ENCODE data around the gene LRRC32. TPM values are rescaled to one million over a fixed set of nuclear protein-coding genes. Genes with fewer than 3 reads are reported as not detected.

LRRC32 gene
- total RNA-seq, 1 experiment from 2014 or later, result 0.15 TPM

- Histone ChIP-seq H3K27ac (ENCODE audit: low read length) (no peak overlapping the region), H3K4me3 (ENCODE audit: low read depth in 2 of 2, low read length in 2 of 2) (no peak overlapping the region), H3K27me3 (ENCODE audit: control insufficient read depth, insufficient read depth, low read length) (no peaks in the 10 kb centered on the region), H3K36me3 (ENCODE audit: control insufficient read depth, insufficient read depth, low read length) (no peaks in the 10 kb centered on the region), H3K4me1 (ENCODE audit: control insufficient read depth, insufficient read depth, low read length) (peaks cover 4% of the 10 kb centered on the region; the same call in 1 of the 2 replicates), H3K9me3 (ENCODE audit: control insufficient read depth, insufficient read depth, low read depth, low read length) (no peaks in the 10 kb centered on the region)
- intact Hi-C loops (cut with micrococcal nuclease; ENCODE audit: unreplicated experiment) (no loop called here), in situ Hi-C loops (cut with HindIII; ENCODE audit: low pct_unique_long_range_greater_than_20kb, low sequenced_read_pairs) (no loop called here)
- POLR2A ChIA-PET, result no interaction called here
- no peak for ATAC-seq
- DNase-seq (ENCODE audit: low read depth, low spot score), result no peak
- BruUV-seq (replicated peaks), result no TSS peak
- CTCF ChIA-PET, result no interaction called here
- TF ChIP-seq, protein P1, sequence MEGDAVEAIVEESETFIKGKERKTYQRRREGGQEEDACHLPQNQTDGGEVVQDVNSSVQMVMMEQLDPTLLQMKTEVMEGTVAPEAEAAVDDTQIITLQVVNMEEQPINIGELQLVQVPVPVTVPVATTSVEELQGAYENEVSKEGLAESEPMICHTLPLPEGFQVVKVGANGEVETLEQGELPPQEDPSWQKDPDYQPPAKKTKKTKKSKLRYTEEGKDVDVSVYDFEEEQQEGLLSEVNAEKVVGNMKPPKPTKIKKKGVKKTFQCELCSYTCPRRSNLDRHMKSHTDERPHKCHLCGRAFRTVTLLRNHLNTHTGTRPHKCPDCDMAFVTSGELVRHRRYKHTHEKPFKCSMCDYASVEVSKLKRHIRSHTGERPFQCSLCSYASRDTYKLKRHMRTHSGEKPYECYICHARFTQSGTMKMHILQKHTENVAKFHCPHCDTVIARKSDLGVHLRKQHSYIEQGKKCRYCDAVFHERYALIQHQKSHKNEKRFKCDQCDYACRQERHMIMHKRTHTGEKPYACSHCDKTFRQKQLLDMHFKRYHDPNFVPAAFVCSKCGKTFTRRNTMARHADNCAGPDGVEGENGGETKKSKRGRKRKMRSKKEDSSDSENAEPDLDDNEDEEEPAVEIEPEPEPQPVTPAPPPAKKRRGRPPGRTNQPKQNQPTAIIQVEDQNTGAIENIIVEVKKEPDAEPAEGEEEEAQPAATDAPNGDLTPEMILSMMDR (IDR thresholded peaks at IDR 0.05), result no peak
- no peak for TF ChIP-seq REST (IDR thresholded peaks at IDR 0.05; ENCODE audit: insufficient read depth in 1 of 2, low read depth in 2 of 2, low read length in 1 of 2)
- no peak for TF ChIP-seq SIN3A (IDR thresholded peaks at IDR 0.05; ENCODE audit: borderline replicate concordance, insufficient read depth, low read depth, low read length)
- no peak for TF ChIP-seq TCF7L2 (IDR thresholded peaks at IDR 0.05; ENCODE audit: low read depth, low read length)
- no peak for TF ChIP-seq POLR2AphosphoS5 (IDR thresholded peaks at IDR 0.05; ENCODE audit: low read depth, low read length)
These were observed 56.6 kb downstream of the LRRC32 start for GRCh38 chr11:76613901-76614300.

GRCh38 chr11:76612226-76612625 lies 58.3 kb downstream of the LRRC32 start:
- TF ChIP-seq POLR2AphosphoS5 (IDR thresholded peaks at IDR 0.05; ENCODE audit: low read depth, low read length) (no peak), SIN3A (IDR thresholded peaks at IDR 0.05; ENCODE audit: borderline replicate concordance, insufficient read depth, low read depth, low read length) (no peak), REST (IDR thresholded peaks at IDR 0.05; ENCODE audit: insufficient read depth in 1 of 2, low read depth in 2 of 2, low read length in 1 of 2) (no peak), TCF7L2 (IDR thresholded peaks at IDR 0.05; ENCODE audit: low read depth, low read length) (no peak)
- TF ChIP-seq, protein P1 (IDR thresholded peaks at IDR 0.05), result no peak
- Histone ChIP-seq H3K27ac (ENCODE audit: low read length) (no peak overlapping the region), H3K4me3 (ENCODE audit: low read depth in 2 of 2, low read length in 2 of 2) (no peak overlapping the region), H3K27me3 (ENCODE audit: control insufficient read depth, insufficient read depth, low read length) (no peaks in the 10 kb centered on the region), H3K36me3 (ENCODE audit: control insufficient read depth, insufficient read depth, low read length) (no peaks in the 10 kb centered on the region), H3K9me3 (ENCODE audit: control insufficient read depth, insufficient read depth, low read depth, low read length) (no peaks in the 10 kb centered on the region), H3K4me1 (ENCODE audit: control insufficient read depth, insufficient read depth, low read length) (peaks cover 4% of the 10 kb centered on the region; the same call in 1 of the 2 replicates)
- DNase-seq (ENCODE audit: low read depth, low spot score) (no peak), ATAC-seq (no peak)
- ChIA-PET POLR2A (interaction anchor here (0.6 to 0.8 kb wide), 3 partner anchors 13 to 122 kb away, joined by 3 to 12 read pairs (median 3); no protein-coding TSS in a partner anchor), CTCF (no interaction called here)
- in situ Hi-C loops (cut with HindIII; ENCODE audit: low pct_unique_long_range_greater_than_20kb, low sequenced_read_pairs), result no loop called here
- no TSS peak for BruUV-seq (replicated peaks)
- intact Hi-C loops (cut with micrococcal nuclease; ENCODE audit: unreplicated experiment), result no loop called here

All from Panc1 (cell line).